GM19240 (cell line): ENCODE data around the gene TMEM100.
"Not testable (repeated sequence)": the region's sequence is repeated elsewhere in the genome, so short reads cannot be mapped to it uniquely, and the experiment has no call there.

Experiments used
- DNase-seq: peaks from one replicate; pipeline ENCODE4 v3.0.0; 2011; ENCODE audit warnings: low spot score; ENCODE audit not compliant: insufficient read length

Gene TMEM100

GRCh38 chr17:55689672-55690071 is 33.0 kb downstream of the TMEM100 start:
- DNase-seq = no peak

- DNase-seq = no peak
Measured at GRCh38 chr17:55688057-55688456, 34.6 kb downstream of the TMEM100 start.

GRCh38 chr17:55687037-55687436 is 35.6 kb downstream of the TMEM100 start:
- DNase-seq = no peak

GRCh38 chr17:55683550-55684315 is 38.9 kb downstream of the TMEM100 start:
- no peak for DNase-seq

GRCh38 chr17:55681342-55681700 is 41.3 kb downstream of the TMEM100 start:
- no peak for DNase-seq

DNA sequence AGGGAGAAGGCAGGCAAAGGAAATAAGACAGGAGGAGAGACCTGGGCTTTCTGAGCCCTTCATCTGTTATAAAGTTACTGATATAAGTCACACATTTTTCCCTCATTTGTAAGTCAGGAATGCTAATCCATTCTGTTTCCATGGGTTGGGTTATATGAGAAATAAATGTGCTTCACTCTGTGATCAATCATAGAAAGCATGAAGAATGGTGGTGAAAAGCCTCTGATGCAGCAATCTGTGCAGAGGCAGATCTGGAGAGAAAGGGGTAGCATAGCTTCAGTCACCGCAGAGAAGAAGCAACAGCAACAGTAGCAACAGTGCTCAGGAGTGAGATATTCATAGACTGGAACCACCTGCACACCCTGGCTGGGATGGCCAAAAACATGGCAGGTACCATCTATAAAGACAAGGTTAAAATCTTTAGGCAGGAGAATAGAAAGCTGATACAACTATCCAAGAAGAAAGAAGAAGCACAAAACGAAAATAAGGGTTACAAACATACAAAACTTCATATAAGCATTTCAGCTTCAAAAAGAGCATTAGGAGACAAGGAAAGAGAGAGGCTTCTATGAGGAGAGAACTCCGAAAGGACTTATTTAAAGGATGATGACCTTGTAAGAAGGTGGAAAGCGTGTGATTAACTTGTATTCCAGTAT is 41.9 kb downstream of the TMEM100 start:
- DNase-seq = no peak

DNA sequence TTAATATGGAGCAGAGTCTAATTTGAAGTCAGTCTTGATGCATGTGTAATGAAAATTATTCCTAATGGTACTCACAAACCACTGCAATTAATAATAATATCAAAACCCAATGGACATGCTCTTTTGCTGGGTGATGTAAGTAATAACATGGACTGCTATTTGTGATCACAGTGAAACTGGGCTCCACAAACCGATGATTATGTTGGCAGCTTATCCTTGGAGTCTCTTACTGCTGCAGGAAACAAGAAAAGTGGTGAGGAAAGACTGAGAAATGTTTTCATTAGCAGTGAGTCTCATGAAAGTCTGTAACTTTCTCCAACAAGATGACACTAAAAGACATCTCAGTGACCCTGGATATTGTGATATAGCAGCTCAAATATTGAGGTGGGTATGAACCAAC is 45.2 kb downstream of the TMEM100 start:
- DNase-seq = no peak

GRCh38 chr17:55676274-55676673 is 46.4 kb downstream of the TMEM100 start:
- no peak for DNase-seq

DNA sequence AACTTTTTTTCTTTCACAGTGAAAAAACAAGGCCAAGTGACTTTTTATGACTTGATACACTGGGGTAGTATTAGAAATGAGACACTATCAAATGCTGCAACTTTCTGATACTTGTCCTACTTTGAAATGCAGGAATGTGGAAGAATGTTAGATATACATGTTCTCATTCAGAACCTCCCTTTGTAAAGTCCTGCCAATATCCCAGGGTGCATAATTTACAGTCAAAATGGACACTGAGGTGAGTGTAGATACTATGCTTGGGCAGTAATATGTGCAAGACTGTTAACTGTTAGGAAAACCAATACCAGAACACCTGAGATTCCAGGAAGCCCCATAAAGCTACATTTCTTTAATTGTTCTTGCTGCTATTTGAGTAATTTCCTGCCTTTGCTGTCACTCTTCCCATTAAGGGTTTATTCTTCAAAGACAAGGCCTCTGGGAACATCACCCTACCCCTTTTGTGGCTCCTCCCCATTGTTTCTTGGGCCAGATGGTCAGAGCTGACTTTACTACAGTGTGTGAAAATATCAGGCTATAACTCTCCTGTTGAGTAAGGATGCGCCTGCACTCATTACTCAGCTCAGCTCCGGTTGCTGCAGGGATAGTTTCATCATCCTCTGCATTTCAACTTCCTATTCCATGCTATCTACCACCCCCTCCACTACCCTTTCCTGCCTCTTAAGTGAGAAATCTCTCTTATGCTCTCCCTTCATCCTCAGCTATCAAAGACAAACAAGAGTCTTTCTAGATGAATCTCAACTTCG is 48.7 kb downstream of the TMEM100 start:
- no peak for DNase-seq

- DNase-seq = no peak
Measured at GRCh38 chr17:55672585-55673501, 49.8 kb downstream of the TMEM100 start.

- DNase-seq = not testable (repeated sequence)
Measured at GRCh38 chr17:55672010-55672409, 50.7 kb downstream of the TMEM100 start.
